Spinal cord (tissue), 10 donors: Measurements from ENCODE around the gene SPTBN4. TPM values are rescaled to one million over a fixed set of nuclear protein-coding genes. Genes with fewer than 3 reads are reported as not detected.
"Not testable (repeated sequence)": the region's sequence is repeated elsewhere in the genome, so short reads cannot be mapped to it uniquely, and the experiment has no call there.

ENCODE experiments used
- DNase-seq, 6 donors: peaks; one replicate each; pipeline versions ENCODE4 v3.0.0 to v3.0.0-alpha.2; 2013 to 2015; ENCODE audit warnings: low spot score in 6 of 6, low read depth in 4 of 6
- H3K27ac ChIP-seq: one replicate; pipeline ENCODE4 v1.5.1; 2013; ENCODE audit warnings: low read depth, low read length, control low read depth
- H3K27me3 ChIP-seq: one replicate; pipeline ENCODE4 v1.6.1; 2013; ENCODE audit warnings: low read length; ENCODE audit not compliant: control insufficient read depth, insufficient read depth
- H3K36me3 ChIP-seq: one replicate; pipeline ENCODE4 v1.6.1; 2013; ENCODE audit warnings: low read length; ENCODE audit not compliant: control insufficient read depth, insufficient read depth
- H3K4me1 ChIP-seq: one replicate; pipeline ENCODE4 v1.6.1; 2013; ENCODE audit warnings: low read length; ENCODE audit not compliant: control insufficient read depth, insufficient read depth
- H3K4me3 ChIP-seq: one replicate; pipeline ENCODE4 v1.5.1; 2013; ENCODE audit warnings: low read depth, low read length, control low read depth
- H3K9me3 ChIP-seq: one replicate; pipeline ENCODE4 v1.6.1; 2013; ENCODE audit warnings: low read length; ENCODE audit not compliant: control insufficient read depth, insufficient read depth
- WGBS: methylation state at CpG from one replicate; pipeline ENCODE4 v1.1.5; 2013; ENCODE audit warnings: missing lambda C conversion rate; ENCODE audit not compliant: insufficient coverage; 5-methylcytosine and 5-hydroxymethylcytosine counted together
- polyA plus RNA-seq, 2 donors: library from polyadenylated mRNA; unstranded; fragments of 120-200 nt; gene quantifications; one replicate each; pipeline ENCODE4 v1.2.1, GENCODE V29; 2013; ENCODE audit not compliant: insufficient read length in 2 of 2
- total RNA-seq, 2 donors: library from RNA; depleted of rRNA in 1 of 2; stranded (reverse); fragments of 120-200 nt in 1 of 2; fragments of >200 nt in 1 of 2; gene quantifications; one replicate each; pipeline versions ENCODE4 v1.2.3 to v1.2.4, GENCODE V29; 2013 to 2014
- donor health status: healthy.

The SPTBN4 gene
- total and polyA plus RNA-seq, 4 donors = 13.9 to 43.8 (median 28.1) TPM

DNA sequence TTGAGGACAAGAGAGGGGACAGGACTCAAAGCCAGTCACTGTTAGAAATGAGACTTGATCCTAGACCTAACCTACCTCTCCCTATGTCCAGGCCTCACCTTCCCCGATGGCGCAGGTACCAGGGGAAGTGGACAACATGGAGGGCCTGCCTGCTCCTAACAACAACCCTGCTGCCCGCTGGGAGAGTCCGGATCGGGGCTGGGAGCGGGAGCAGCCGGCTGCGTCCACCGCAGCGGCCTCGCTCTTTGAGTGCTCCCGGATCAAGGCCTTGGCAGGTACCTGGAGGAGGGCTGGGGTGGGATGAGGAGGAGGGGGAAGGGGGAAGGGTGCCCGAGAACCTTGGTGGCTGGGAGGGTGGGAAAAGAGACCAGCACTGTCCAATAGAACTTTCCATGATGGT, 5.7 kb downstream of the SPTBN4 start:
- Histone ChIP-seq H3K4me1 (peaks cover 2% of the 10 kb centered on the region), H3K9me3 (no peaks in the 10 kb centered on the region), H3K4me3 (no peak overlapping the region), H3K36me3 (peaks cover 26% of the 10 kb centered on the region), H3K27ac (no peak overlapping the region), H3K27me3 (no peaks in the 10 kb centered on the region)
- 86% methylated on average over 4 of the region's 13 CpGs for WGBS
- no peak for DNase-seq

DNA sequence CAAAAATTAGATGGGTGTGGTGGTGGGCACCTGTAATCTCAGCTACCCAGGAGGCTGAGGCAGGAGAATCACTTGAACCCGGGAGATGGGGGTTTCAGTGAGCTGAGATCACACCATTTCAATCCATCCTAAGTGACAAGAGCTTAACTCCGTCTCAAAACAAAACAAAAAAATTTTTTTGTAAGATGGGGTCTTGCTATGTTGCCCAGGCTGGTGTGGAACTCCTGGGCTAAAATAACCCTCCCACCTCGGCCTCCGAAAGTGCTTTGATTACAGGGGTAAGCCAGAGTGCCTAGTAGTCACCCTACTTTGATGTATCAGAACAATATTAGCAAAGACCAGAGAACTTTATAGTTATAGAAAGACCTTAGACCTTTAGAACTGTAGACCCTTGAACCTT, 7.9 kb downstream of the SPTBN4 start:
- H3K9me3 ChIP-seq = no peaks in the 10 kb centered on the region
- no CpG with 5 or more reads among the region's 4 CpGs for WGBS
- no peak overlapping the region for H3K27ac ChIP-seq
- H3K36me3 ChIP-seq = peaks cover 29% of the 10 kb centered on the region
- no peak overlapping the region for H3K4me3 ChIP-seq
- DNase-seq = no peak
- no peaks in the 10 kb centered on the region for H3K4me1 ChIP-seq
- no peaks in the 10 kb centered on the region for H3K27me3 ChIP-seq

DNA sequence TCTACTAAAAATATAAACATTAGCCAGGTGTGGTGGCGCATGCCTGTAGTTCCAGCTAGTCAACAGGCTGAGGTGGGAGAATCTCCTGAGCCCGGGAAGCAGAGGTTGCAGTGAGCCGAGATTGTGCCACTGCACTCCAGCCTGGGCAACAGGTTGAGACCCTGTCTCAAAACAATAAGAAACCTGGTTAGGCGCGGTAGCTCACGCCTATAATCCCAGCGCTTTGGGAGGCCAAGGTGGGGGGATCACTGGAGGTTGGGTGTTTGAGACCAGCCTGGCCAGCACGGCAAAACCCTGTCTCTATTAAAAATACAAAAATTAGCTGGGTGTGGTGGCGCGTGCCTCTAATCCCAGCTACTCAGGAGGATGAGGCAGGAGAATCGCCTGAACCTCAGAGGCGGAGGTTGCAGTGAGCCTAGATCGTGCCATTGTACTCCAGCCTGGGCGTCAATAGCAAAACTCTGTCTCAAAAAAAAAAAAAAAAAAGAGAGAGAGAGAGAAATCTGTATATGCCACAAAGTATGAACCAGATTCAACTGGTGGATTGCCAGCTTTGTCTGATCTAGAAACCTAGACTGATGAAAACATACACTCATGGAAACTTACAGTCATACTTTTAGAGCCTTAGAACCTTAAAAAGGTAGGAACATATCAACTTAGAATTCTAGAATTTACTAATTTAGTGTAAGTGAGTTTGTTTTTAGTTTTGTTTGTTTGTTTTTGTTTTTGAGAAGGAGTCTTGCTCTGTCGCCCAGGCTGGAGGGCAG, 9.3 kb downstream of the SPTBN4 start:
- H3K9me3 ChIP-seq, H3K4me1 ChIP-seq, H3K27ac ChIP-seq, H3K4me3 ChIP-seq, H3K27me3 ChIP-seq, DNase-seq: not testable (repeated sequence)
- H3K36me3 ChIP-seq = peaks cover 23% of the 10 kb centered on the region
- 85% methylated on average over 7 of the region's 15 CpGs for WGBS

DNA sequence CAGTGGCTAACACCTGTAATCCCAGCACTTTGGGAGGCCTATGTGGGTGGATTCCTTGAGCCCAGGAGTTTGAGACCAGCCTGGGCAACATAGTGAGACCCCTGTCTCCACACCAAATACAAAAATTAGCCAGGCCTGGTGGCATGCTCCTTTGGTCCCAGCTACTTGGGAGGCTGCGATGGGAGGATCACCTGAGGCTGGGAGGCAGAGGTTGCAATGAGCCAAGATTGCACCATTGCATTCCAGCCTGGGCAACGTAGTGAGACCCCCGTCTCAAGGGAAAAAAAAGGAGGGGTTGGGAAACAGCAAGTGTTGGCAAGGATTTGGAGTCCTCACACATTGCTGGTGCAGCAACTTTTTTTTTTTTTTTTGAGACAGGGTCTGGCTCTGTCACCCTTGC, 19.2 kb downstream of the SPTBN4 start:
- Histone ChIP-seq H3K27me3 (peaks cover 4% of the 10 kb centered on the region), H3K4me3 (no peak overlapping the region), H3K4me1 (peaks cover 6% of the 10 kb centered on the region), H3K36me3 (peaks cover 20% of the 10 kb centered on the region), H3K9me3 (no peaks in the 10 kb centered on the region), H3K27ac (no peak overlapping the region)
- DNase-seq = no peak
- 93% methylated on average over 3 of the region's 3 CpGs for WGBS

DNA sequence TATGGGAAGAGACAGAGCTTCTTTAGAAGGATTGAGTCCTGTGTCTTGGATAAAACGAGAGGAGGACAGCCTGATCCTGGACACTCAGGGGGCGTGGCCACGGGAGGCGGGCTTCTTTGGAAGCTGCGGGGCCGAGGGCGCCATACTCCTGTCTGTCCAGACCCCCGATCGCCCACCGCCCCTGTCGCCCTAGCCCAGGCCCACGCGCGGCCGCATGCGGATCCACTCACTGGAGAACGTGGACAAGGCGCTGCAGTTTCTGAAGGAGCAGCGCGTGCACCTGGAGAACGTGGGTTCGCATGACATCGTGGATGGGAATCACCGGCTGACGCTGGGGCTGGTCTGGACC, 23.1 kb downstream of the SPTBN4 start:
- H3K4me1 ChIP-seq = peaks cover 6% of the 10 kb centered on the region
- H3K27ac ChIP-seq = no peak overlapping the region
- H3K4me3 ChIP-seq = no peak overlapping the region
- H3K36me3 ChIP-seq = peaks cover 46% of the 10 kb centered on the region
- WGBS = 52% methylated on average over 25 of the region's 25 CpGs
- DNase-seq = no peak
- no peaks in the 10 kb centered on the region for H3K9me3 ChIP-seq
- H3K27me3 ChIP-seq = peaks cover 4% of the 10 kb centered on the region

DNA sequence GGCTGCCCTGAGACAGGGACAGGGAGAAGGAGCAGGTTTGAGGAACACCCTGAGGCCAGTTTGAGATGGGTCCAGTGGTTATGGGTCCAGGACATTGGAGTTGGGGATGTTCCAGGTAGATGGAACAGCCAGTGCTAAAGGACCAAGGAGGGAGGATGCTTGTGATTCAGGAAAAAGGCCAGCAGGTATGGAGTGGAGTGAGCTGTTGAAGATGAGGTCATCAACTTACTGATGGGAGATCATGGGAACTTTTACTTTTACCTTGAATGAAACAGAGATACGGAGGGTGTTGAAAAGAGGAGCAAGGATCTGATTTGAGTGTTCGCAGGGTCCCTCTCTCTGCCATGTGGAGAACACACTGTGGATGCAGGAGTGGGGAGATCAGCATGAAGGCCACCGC, 25.5 kb downstream of the SPTBN4 start:
- H3K27ac ChIP-seq = no peak overlapping the region
- peaks cover 59% of the 10 kb centered on the region for H3K36me3 ChIP-seq
- no peak for DNase-seq
- H3K4me1 ChIP-seq = peaks cover 6% of the 10 kb centered on the region
- H3K9me3 ChIP-seq = no peaks in the 10 kb centered on the region
- no peak overlapping the region for H3K4me3 ChIP-seq
- 96% methylated on average over 3 of the region's 3 CpGs for WGBS
- H3K27me3 ChIP-seq = peaks cover 4% of the 10 kb centered on the region

DNA sequence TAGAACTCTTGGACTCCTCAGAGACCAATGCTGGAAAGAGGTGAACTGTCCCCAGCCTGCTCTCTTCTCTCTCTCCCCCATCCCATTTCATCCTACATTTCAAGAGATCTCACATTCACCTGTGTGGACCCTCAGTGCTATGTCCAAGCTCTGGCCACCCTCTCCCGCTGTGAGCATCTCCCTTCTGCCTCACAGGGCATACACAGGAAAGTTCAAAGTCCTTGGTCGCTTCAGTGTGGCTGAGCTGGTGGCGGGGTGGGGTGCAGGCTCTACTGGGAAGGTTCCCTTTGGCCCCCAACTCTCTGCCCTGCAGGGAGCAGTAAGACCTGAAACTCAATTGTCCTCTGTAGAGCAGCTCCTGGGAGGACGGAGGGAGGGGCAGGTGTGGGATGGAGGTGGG, 27.0 kb downstream of the SPTBN4 start:
- Histone ChIP-seq H3K4me3 (no peak overlapping the region), H3K4me1 (no peaks in the 10 kb centered on the region), H3K27ac (no peak overlapping the region), H3K27me3 (no peaks in the 10 kb centered on the region), H3K9me3 (no peaks in the 10 kb centered on the region), H3K36me3 (peaks cover 63% of the 10 kb centered on the region)
- 36% methylated on average over 3 of the region's 4 CpGs for WGBS
- DNase-seq = no peak

DNA sequence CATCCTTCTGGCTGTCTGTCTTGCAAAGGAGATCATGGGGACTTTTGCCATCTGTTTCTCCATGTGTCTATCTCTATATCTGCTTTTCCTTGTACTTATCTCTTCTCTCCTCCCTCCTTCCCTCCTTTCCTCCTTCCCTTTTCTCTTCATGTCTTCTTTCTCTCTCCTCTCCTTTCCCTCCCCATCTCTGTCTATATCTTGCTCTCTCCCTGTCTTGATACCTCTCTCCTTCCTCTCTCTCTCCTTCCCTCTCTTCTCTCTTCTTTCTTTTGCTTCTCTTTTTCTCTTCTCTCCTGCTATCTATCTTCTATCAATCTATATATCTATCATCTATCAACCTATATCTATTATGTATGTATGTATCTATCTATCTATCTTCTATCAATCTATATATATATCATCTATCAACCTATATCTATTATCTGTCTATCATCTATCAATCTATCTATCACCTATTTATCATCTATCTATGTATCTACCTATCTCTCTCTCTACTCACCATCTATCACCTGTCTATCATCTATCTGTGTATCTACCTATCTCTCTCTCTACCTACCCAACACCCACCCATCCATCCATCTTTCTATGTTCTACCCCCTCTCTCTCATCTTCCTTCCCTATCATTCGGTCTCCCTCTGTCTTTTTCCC, 27.5 kb downstream of the SPTBN4 start:
- no peak overlapping the region for H3K4me3 ChIP-seq
- H3K9me3 ChIP-seq = no peaks in the 10 kb centered on the region
- no peak overlapping the region for H3K27ac ChIP-seq
- no peak for DNase-seq
- H3K36me3 ChIP-seq = peaks cover 66% of the 10 kb centered on the region
- no peaks in the 10 kb centered on the region for H3K4me1 ChIP-seq
- no peaks in the 10 kb centered on the region for H3K27me3 ChIP-seq
- WGBS = 73% methylated on average over 1 of the region's 1 CpG

DNA sequence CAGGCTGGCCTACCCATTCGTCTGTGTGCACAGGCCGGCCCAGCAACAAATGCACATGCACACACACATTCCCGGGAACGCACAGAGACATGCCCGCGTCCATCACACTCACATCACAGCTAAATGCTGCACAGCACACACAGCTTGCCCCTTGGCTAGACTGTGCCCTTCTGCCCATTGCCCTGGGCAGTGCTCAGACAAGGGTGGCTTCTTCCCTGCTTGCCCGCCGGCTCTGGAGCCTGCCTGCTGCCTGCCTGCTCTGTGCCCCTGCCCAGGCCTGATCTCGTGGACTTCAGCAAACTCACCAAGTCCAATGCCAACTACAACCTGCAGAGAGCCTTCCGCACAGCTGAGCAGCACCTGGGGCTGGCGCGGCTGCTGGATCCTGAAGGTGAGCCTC, 30.4 kb downstream of the SPTBN4 start:
- peaks cover 61% of the 10 kb centered on the region for H3K36me3 ChIP-seq
- no peaks in the 10 kb centered on the region for H3K9me3 ChIP-seq
- H3K27me3 ChIP-seq = no peaks in the 10 kb centered on the region
- no peak overlapping the region for H3K4me3 ChIP-seq
- no peak for DNase-seq
- H3K4me1 ChIP-seq = no peaks in the 10 kb centered on the region
- H3K27ac ChIP-seq = no peak overlapping the region
- WGBS = 91% methylated on average over 12 of the region's 12 CpGs

DNA sequence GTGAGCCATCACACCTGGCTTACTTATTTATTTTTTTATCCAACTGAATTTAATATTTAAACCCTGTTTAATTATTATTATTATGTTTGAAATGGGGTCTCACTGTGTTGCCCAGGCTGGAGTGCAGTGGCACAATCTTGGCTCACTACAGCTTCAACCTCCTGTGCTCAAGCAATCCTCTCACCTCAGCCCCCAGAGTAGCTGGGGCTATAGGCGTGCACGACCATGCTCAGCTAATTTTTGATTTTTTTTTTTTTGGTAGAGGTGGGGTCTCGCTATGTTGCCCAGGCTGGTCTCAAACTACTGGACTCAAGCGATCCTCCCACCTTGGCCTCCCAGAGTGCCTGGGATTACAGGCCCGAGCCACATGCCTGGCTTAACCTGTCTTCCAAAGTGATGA, 32.5 kb downstream of the SPTBN4 start:
- Histone ChIP-seq H3K27ac (no peak overlapping the region), H3K27me3 (no peaks in the 10 kb centered on the region), H3K4me1 (no peaks in the 10 kb centered on the region), H3K4me3 (no peak overlapping the region), H3K36me3 (peaks cover 59% of the 10 kb centered on the region), H3K9me3 (no peaks in the 10 kb centered on the region)
- DNase-seq = no peak
- 91% methylated on average over 3 of the region's 5 CpGs for WGBS
